ENCODE results near the gene ISOC2. TPM values are rescaled to one million over a fixed set of nuclear protein-coding genes. Genes with fewer than 3 reads are reported as not detected.

ISOC2 gene
- total and polyA plus RNA-seq, 9 of the 15 experiments (the other 6 are each of a cell fraction or from before 2014, with no cell fraction given) = 1.2 to 229 (median 58.3) TPM

- TF ChIP-seq MBD1 (CRISPR knock-in tag; IDR thresholded peaks at IDR 0.05) (no peak), HMBOX1 (IDR thresholded peaks at IDR 0.05) (no peak), MAZ (CRISPR knock-in tag; conservative IDR thresholded peaks at IDR 0.05 in 1 of 2, IDR thresholded peaks at IDR 0.05 in 1 of 2) (peak in 1 of 2 experiments; percentile 84; a peak in 2 of 4 replicates), THRAP3 (IDR thresholded peaks at IDR 0.05; ENCODE audit: borderline replicate concordance) (no peak), REST (IDR thresholded peaks at IDR 0.05; ENCODE audit: borderline replicate concordance) (peak; percentile 100), REST (CRISPR knock-in tag; IDR thresholded peaks at IDR 0.05; ENCODE audit: low read depth) (peak; percentile 99), TAF9B (IDR thresholded peaks at IDR 0.05; ENCODE audit: partially characterized antibody) (no peak), MCM3 (IDR thresholded peaks at IDR 0.05) (no peak), ZNF76 (CRISPR knock-in tag; IDR thresholded peaks at IDR 0.05; ENCODE audit: borderline replicate concordance) (no peak), ZNF146 (CRISPR knock-in tag; IDR thresholded peaks at IDR 0.05; ENCODE audit: unreplicated experiment) (no peak), SNRNP70 (optimal IDR thresholded peaks at IDR 0.05; ENCODE audit: low read depth, low read length) (no peak), FIP1L1 (IDR thresholded peaks at IDR 0.05; ENCODE audit: low read depth, low read length, poor library complexity, severe bottlenecking) (no peak), SUPT5H (IDR thresholded peaks at IDR 0.05) (no peak), SMARCE1 (IDR thresholded peaks at IDR 0.05) (no peak), SMAD4 (CRISPR knock-in tag; conservative IDR thresholded peaks at IDR 0.05) (0 out of 2 replicates have a peak, but pooled peaks have one; percentile 45), TFAM (CRISPR knock-in tag; conservative IDR thresholded peaks at IDR 0.05) (no peak), NR4A1 (CRISPR knock-in tag; IDR thresholded peaks at IDR 0.05) (no peak), NR4A1 (tag; IDR thresholded peaks at IDR 0.05) (no peak; the same call in 1 of the 2 replicates), POU5F1 (IDR thresholded peaks at IDR 0.05; ENCODE audit: borderline replicate concordance, low read depth, low read length, partially characterized antibody) (no peak), PRMT5 (CRISPR knock-in tag; IDR thresholded peaks at IDR 0.05) (peak; percentile 80; the same call in 1 of the 2 replicates), CHD2 (IDR thresholded peaks at IDR 0.05; ENCODE audit: low read depth, low read length) (no peak)
Observed at GRCh38 chr19:55437410-55437809, 24.0 kb downstream of the ISOC2 start (continued).
